GM23338 (cell line): ENCODE results near the gene DAPK2. TPM values are rescaled to one million over a fixed set of nuclear protein-coding genes. Genes with fewer than 3 reads are reported as not detected.

Experiments
- ATAC-seq: fragments of 200-7000 bp; cut with Tn5 transposase; 3 replicates; pipeline ENCODE4 v1.9.1; 2020
- DNase-seq: peaks from one replicate; pipeline ENCODE4 v3.0.0-alpha.2; 2015; ENCODE audit warnings: low spot score
- H2AFZ ChIP-seq: fragments of 200-600 bp; sonication (generic); 2 replicates; pipeline ENCODE4 v1.8.0; 2016; ENCODE audit warnings: antibody characterized with exemption, mild to moderate bottlenecking, moderate library complexity
- H3F3A ChIP-seq: fragments of 200-600 bp; sonication (generic); replicated peaks from 2 replicates; pipeline ENCODE4 v1.8.0; 2017; ENCODE audit warnings: antibody characterized with exemption, mixed run types, low read depth
- H3K27ac ChIP-seq: fragments of 200-600 bp; sonication (generic); 2 replicates; pipeline ENCODE4 v1.6.1; 2016; ENCODE audit warnings: low read depth
- H3K27me3 ChIP-seq: fragments of 200-600 bp; sonication (generic); 2 replicates; pipeline ENCODE4 v1.8.0; 2016; ENCODE audit warnings: mild to moderate bottlenecking, mixed run types, moderate library complexity; ENCODE audit not compliant: insufficient read depth
- H3K36me3 ChIP-seq: fragments of 200-600 bp; sonication (generic); 2 replicates; pipeline ENCODE4 v1.8.0; 2016; ENCODE audit warnings: mild to moderate bottlenecking; ENCODE audit not compliant: insufficient read depth
- H3K4me1 ChIP-seq: fragments of 200-600 bp; sonication (generic); 2 replicates; pipeline ENCODE4 v1.8.0; 2016; ENCODE audit warnings: mild to moderate bottlenecking, moderate library complexity; ENCODE audit not compliant: insufficient read depth
- H3K4me2 ChIP-seq: fragments of 200-600 bp; sonication (generic); 2 replicates; pipeline ENCODE4 v1.7.1; 2017; ENCODE audit warnings: mixed run types
- H3K4me3 ChIP-seq: fragments of 200-600 bp; sonication (generic); 2 replicates; pipeline ENCODE4 v1.6.1; 2016; ENCODE audit warnings: mixed run types
- H3K79me2 ChIP-seq: fragments of 200-600 bp; sonication (generic); replicated peaks from 2 replicates; pipeline ENCODE4 v1.8.0; 2017; ENCODE audit warnings: mild to moderate bottlenecking; ENCODE audit not compliant: insufficient read depth
- H3K9me2 ChIP-seq: fragments of 200-600 bp; sonication (generic); 2 replicates; pipeline ENCODE4 v1.8.0; 2017; ENCODE audit not compliant: insufficient read depth
- H4K20me1 ChIP-seq: fragments of 200-600 bp; sonication (generic); replicated peaks from 2 replicates; pipeline ENCODE4 v1.8.0; 2017; ENCODE audit warnings: mild to moderate bottlenecking; ENCODE audit not compliant: insufficient read depth
- H3K27ac Mint-ChIP-seq: 2 replicates; pipeline ENCODE4 v1.8.0; 2020; ENCODE audit warnings: inconsistent platforms, mild to moderate bottlenecking, moderate library complexity, mixed read lengths
- H3K27me3 Mint-ChIP-seq: 3 replicates; pipeline ENCODE4 v1.8.0; 2022; ENCODE audit warnings: low read depth, mild to moderate bottlenecking, moderate library complexity, mixed read lengths, inconsistent platforms; ENCODE audit not compliant: insufficient read depth, poor library complexity
- H3K36me3 Mint-ChIP-seq: 3 replicates; pipeline ENCODE4 v1.8.0; 2021; ENCODE audit warnings: low read depth, mild to moderate bottlenecking, inconsistent platforms, moderate library complexity, mixed read lengths
- H3K4me1 Mint-ChIP-seq: 3 replicates; pipeline ENCODE4 v1.8.0; 2020; ENCODE audit warnings: mild to moderate bottlenecking, inconsistent platforms, mixed read lengths
- H3K4me3 Mint-ChIP-seq: 3 replicates; pipeline ENCODE4 v1.8.0; 2021; ENCODE audit warnings: moderate library complexity, mild to moderate bottlenecking, inconsistent platforms, mixed read lengths
- H3K9me3 Mint-ChIP-seq: 3 replicates; pipeline ENCODE4 v1.8.0; 2020; ENCODE audit warnings: moderate library complexity, mild to moderate bottlenecking, inconsistent platforms, mixed read lengths
- CREB1 ChIP-seq: fragments of 250-450 bp; sonication (Bioruptor Pico); IDR thresholded peaks from 2 replicates; pipeline ENCODE4 v1.5.0; 2020; ENCODE audit warnings: low read depth, mild to moderate bottlenecking, moderate library complexity
- ETS1 ChIP-seq: IDR thresholded peaks from 2 replicates; pipeline ENCODE4 v1.6.1; 2016; ENCODE audit warnings: antibody characterized with exemption
- EZH2phosphoT487 ChIP-seq: fragments of 200-600 bp; sonication (generic); IDR thresholded peaks from one replicate; pipeline ENCODE4 v1.8.1; 2018; ENCODE audit warnings: antibody characterized with exemption; ENCODE audit not compliant: unreplicated experiment
- REST ChIP-seq: IDR thresholded peaks from one replicate; pipeline ENCODE4 v1.6.1; 2018; ENCODE audit warnings: antibody characterized with exemption; ENCODE audit not compliant: unreplicated experiment
- STAT1 ChIP-seq: IDR thresholded peaks from one replicate; pipeline ENCODE4 v1.6.1; 2016; ENCODE audit warnings: antibody characterized with exemption; ENCODE audit not compliant: unreplicated experiment
- ZNF331 ChIP-seq: fragments of 250-450 bp; sonication (Bioruptor Pico); IDR thresholded peaks from 2 replicates; pipeline ENCODE4 v1.5.0; 2020; ENCODE audit warnings: low read depth, mild to moderate bottlenecking, moderate library complexity
- ZNF462 ChIP-seq: fragments of 250-450 bp; sonication (Bioruptor Pico); IDR thresholded peaks from 2 replicates; pipeline ENCODE4 v1.5.0; 2020; ENCODE audit warnings: mild to moderate bottlenecking, moderate library complexity
- polyA plus RNA-seq: library from polyadenylated mRNA; unstranded; fragments of >200 nt; fragmentation: Nextera tagmentation; extraction: Ambion mirVana; gene quantifications from 2 replicates; pipeline ENCODE4 v1.2.1, GENCODE V29; 2016
- total RNA-seq: library from RNA; depleted of rRNA; stranded (reverse); fragments of >200 nt; shearing (Covaris generic); gene quantifications from 2 replicates; pipeline ENCODE4 v1.2.3, GENCODE V29; 2014

DAPK2 gene
- total and polyA plus RNA-seq, 2 experiments from 2014 or later = 1.6 to 3.1 TPM

GRCh38 chr15:63997715-63998442 lies 48.4 kb downstream of the DAPK2 start:
- H3K4me1 ChIP-seq = no peaks in the 10 kb centered on the region
- H3K27me3 Mint-ChIP-seq = peaks cover 5% of the 10 kb centered on the region
- no peak overlapping the region for H2AFZ ChIP-seq
- H3K9me2 ChIP-seq = 0 out of 2 replicates have a peak, but pooled peaks cover 4% of the 10 kb centered on the region
- H3K27ac Mint-ChIP-seq = no peak overlapping the region
- no peaks in the 10 kb centered on the region for H3K79me2 ChIP-seq
- H3K4me3 ChIP-seq = no peak overlapping the region
- H3K27me3 ChIP-seq = no peaks in the 10 kb centered on the region
- H3K36me3 Mint-ChIP-seq = no peaks in the 10 kb centered on the region
- no peak overlapping the region for H3K4me2 ChIP-seq
- TF ChIP-seq REST (no peak), ETS1 (no peak), CREB1 (no peak), ZNF331 (CRISPR knock-in tag) (no peak), ZNF462 (CRISPR knock-in tag) (no peak), EZH2phosphoT487 (no peak), STAT1 (no peak)
- H3K4me3 Mint-ChIP-seq = no peak overlapping the region
- H3K9me3 Mint-ChIP-seq = no peaks in the 10 kb centered on the region
- no peak for DNase-seq
- H4K20me1 ChIP-seq = no peaks in the 10 kb centered on the region
- H3K27ac ChIP-seq = no peak overlapping the region
- no peaks in the 10 kb centered on the region for H3K36me3 ChIP-seq
- no peaks in the 10 kb centered on the region for H3F3A ChIP-seq
- peaks cover 6% of the 10 kb centered on the region; the same call in 1 of the 3 replicates for H3K4me1 Mint-ChIP-seq
- no peak for ATAC-seq
